ENCODE results near the gene SH3PXD2A.
A peak's percentile ranks its signal among the peaks of the same experiment; 100 is the strongest.
"Not testable (repeated sequence)": the region's sequence is repeated elsewhere in the genome, so short reads cannot be mapped to it uniquely, and the experiment has no call there.

SH3PXD2A gene

DNA sequence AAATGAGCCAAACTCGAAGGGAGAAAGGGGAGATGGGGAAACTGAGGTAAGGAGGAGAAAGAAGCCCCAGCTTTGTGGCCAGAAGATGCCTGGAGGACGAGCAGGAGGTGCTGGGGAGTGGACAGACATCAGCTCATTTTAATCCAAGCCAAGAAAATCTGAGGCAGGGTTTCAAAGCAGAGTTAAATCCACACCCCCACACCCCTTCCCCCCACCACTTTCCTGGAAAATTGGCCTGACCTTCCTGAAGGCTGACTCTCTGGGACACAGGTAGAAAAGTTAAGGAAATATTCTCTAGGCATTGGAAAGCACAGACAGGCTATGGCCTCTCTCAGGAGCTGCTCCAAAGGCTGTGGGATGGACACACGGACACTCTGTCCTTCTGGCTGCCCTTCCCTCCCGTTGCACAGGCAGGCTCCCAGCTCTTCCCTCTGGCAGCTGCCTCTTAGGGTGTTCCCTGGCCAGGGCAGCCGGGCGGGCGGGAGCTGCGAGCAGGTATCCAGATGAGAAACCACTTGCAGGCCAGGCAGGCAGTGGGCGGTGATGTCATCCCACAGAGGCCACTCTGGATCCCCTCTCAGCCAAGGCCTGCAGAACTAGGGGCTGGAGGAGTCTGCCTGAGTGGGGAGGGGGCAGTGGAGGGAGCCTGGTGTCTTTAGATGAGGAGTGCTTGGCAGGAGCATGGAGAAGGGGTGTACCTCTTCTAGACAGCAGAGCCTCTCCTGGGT is 190.1 kb downstream of the SH3PXD2A start:
- peaks cover 6 to 19% of the 10 kb centered on the region in 2 experiments for H3K4me1 ChIP-seq (ENCODE audit: control insufficient read depth in 1 of 2, insufficient read depth in 1 of 2, low read depth in 1 of 2, low read length in 1 of 2)
- H3K27me3 ChIP-seq: peaks cover 30% of the 10 kb centered on the region
- no peak overlapping the region for H3K27ac ChIP-seq
- TF ChIP-seq, protein P1, sequence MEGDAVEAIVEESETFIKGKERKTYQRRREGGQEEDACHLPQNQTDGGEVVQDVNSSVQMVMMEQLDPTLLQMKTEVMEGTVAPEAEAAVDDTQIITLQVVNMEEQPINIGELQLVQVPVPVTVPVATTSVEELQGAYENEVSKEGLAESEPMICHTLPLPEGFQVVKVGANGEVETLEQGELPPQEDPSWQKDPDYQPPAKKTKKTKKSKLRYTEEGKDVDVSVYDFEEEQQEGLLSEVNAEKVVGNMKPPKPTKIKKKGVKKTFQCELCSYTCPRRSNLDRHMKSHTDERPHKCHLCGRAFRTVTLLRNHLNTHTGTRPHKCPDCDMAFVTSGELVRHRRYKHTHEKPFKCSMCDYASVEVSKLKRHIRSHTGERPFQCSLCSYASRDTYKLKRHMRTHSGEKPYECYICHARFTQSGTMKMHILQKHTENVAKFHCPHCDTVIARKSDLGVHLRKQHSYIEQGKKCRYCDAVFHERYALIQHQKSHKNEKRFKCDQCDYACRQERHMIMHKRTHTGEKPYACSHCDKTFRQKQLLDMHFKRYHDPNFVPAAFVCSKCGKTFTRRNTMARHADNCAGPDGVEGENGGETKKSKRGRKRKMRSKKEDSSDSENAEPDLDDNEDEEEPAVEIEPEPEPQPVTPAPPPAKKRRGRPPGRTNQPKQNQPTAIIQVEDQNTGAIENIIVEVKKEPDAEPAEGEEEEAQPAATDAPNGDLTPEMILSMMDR (IDR thresholded peaks at IDR 0.05): no peak
- no peaks in the 10 kb centered on the region for H3K36me3 ChIP-seq
- H3K4me3 ChIP-seq (ENCODE audit: low read depth in 1 of 2, low read length in 1 of 2): no peak overlapping the region
- no peaks in the 10 kb centered on the region for H3K9me3 ChIP-seq

DNA sequence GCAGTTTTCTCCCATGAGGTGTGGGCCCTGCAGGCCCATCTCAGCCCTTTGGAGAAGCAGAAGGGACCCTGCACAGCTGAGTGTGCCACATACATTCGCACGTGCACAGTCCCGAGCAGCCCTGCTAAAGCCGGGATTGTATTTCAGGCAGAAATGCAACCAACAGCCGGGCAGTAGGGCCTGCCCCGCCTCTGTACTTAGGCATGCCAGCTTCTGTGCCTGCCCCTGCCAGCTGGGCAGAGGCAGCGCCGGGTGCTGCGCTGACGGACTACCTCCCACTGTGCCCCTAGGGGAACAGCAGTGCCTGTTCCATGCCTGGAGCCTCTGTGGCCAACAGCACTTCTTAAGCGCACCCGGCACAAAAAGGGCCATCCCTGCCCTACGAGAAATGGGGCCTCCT is 191.6 kb downstream of the SH3PXD2A start:
- Histone ChIP-seq H3K4me3 (ENCODE audit: low read depth in 1 of 2, low read length in 1 of 2) (no peak overlapping the region), H3K36me3 (no peaks in the 10 kb centered on the region), H3K4me1 (ENCODE audit: control insufficient read depth in 1 of 2, insufficient read depth in 1 of 2, low read depth in 1 of 2, low read length in 1 of 2) (peaks cover 13 to 26% of the 10 kb centered on the region in 2 experiments), H3K27me3 (peaks cover 16% of the 10 kb centered on the region), H3K27ac (no peak overlapping the region), H3K9me3 (no peaks in the 10 kb centered on the region)
- TF ChIP-seq, protein P1 (IDR thresholded peaks at IDR 0.05): no peak

DNA sequence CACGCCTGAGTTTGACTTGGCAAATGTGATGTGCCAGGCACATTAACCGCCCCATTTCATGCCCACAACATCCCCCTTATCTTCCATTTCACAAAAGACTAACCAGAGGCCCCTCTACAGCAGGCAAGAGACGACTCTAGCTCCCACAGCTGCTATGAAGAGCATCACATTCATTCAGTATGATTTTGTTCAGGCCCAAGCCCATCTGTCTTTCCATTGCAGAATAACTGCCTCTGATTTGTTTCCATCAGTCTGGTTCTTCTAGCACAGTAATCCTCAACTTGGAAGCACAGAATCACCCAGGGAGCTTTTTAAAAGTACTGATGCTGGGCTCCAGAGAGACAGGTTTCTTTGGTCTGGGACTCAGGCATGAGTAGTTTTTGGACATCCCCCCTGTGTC is 192.1 kb downstream of the SH3PXD2A start:
- H3K36me3 ChIP-seq: no peaks in the 10 kb centered on the region
- TF ChIP-seq, protein P1 (IDR thresholded peaks at IDR 0.05): no peak
- H3K4me1 ChIP-seq (ENCODE audit: control insufficient read depth in 1 of 2, insufficient read depth in 1 of 2, low read depth in 1 of 2, low read length in 1 of 2): peaks cover 13 to 21% of the 10 kb centered on the region in 2 experiments
- H3K9me3 ChIP-seq: no peaks in the 10 kb centered on the region
- H3K4me3 ChIP-seq (ENCODE audit: low read depth in 1 of 2, low read length in 1 of 2): no peak overlapping the region
- no peak overlapping the region for H3K27ac ChIP-seq
- H3K27me3 ChIP-seq: peaks cover 10% of the 10 kb centered on the region

DNA sequence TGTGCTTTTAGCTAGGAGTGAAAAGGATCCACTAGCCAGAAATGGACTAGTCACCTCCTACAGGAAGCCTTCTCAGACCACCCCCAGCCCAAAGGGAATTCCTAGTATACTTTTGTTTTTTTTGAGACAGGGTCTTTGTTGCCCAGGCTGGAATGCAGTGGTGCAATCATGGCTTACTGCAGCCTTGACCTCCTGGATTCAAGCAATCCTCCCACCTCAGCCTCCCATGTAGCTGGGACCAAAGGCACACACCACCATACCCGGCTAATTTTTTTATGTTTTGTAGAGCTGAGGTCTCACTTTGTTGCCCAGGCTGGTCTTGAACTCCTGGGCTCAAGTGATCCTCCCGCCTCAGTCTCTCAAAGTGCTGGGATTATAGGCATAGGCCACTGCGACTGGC is 192.7 kb downstream of the SH3PXD2A start:
- peaks cover 13 to 21% of the 10 kb centered on the region in 2 experiments for H3K4me1 ChIP-seq (ENCODE audit: control insufficient read depth in 1 of 2, insufficient read depth in 1 of 2, low read depth in 1 of 2, low read length in 1 of 2)
- H3K9me3 ChIP-seq; H3K4me3 ChIP-seq (ENCODE audit: low read depth in 1 of 2, low read length in 1 of 2); H3K36me3 ChIP-seq; H3K27me3 ChIP-seq; H3K27ac ChIP-seq: not testable (repeated sequence)

DNA sequence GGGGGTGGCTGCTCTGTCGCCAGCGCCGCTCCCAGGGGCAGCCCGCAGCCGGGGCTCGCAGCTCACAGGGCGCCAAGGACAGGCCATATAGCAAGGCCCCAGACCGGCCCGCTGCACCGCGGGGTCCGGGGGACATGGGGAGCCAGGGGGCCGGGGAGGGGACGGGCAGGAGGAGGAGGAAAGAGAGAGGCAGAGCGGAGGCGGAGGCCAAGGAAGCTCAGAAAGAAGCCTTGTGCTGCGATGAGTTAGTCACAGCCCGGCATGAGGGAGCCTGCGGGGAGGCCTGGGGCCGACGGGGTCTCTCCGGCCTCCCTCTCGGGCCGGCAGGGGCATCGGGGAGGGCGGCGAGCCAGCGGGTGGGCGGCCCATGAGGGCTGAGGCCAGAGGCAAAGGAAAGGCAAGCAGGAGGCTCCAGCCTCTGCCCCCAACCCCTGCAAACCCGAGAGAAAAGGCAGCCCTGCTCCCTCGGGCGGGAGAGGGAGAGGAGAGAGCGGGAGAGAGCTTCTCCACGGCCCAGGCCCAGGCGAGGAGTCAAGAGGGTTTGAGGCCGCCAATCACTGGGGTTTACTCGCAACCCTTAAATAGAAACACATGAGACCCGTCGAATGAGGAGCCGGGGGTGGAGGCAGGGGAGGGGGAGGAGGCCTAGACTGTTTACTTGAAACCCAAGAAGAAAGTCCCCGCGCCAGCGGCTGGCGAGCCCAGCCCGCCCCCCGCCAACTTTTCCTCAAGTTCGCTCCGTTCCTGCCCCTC is 194.0 kb downstream of the SH3PXD2A start:
- H3K36me3 ChIP-seq: no peaks in the 10 kb centered on the region
- TF ChIP-seq, protein P1 (IDR thresholded peaks at IDR 0.05): no peak
- H3K4me3 ChIP-seq (ENCODE audit: low read depth in 1 of 2, low read length in 1 of 2): peak overlapping the region; percentile 56 to 67
- H3K27ac ChIP-seq: peak overlapping the region; percentile 62
- no peaks in the 10 kb centered on the region for H3K9me3 ChIP-seq
- H3K27me3 ChIP-seq: no peaks in the 10 kb centered on the region
- H3K4me1 ChIP-seq (ENCODE audit: control insufficient read depth in 1 of 2, insufficient read depth in 1 of 2, low read depth in 1 of 2, low read length in 1 of 2): peaks cover 13 to 21% of the 10 kb centered on the region in 2 experiments

Measured in neutrophil (primary cell).